ENCODE results near the gene ACSL5. TPM values are rescaled to one million over a fixed set of nuclear protein-coding genes. Genes with fewer than 3 reads are reported as not detected.
"Not testable (repeated sequence)": the region's sequence is repeated elsewhere in the genome, so short reads cannot be mapped to it uniquely, and the experiment has no call there.

The ACSL5 gene
- total and polyA plus RNA-seq, 2 donors (not counting 1 experiment from before 2014, with no cell fraction given), result 31.5 to 36.2 TPM

GRCh38 chr10:112461029-112461887, 87.3 kb downstream of the ACSL5 start:
- intact Hi-C loops (cut with micrococcal nuclease), result no loop called here
- Histone ChIP-seq H3K79me2 (ENCODE audit: control insufficient read depth, insufficient read depth, low read length) (peaks cover 23% of the 10 kb centered on the region), H3K27me3 (replicated peaks in 1 of 4; ENCODE audit: control extremely low read depth in 1 of 4, control insufficient read depth in 3 of 4, insufficient read depth in 4 of 4, low read length in 3 of 4) (no peaks in the 10 kb centered on the region), H4K20me1 (ENCODE audit: control insufficient read depth, insufficient read depth, low read length, poor library complexity, severe bottlenecking) (peaks cover 6% of the 10 kb centered on the region), H3K9ac (ENCODE audit: low read length) (no peak overlapping the region), H3K9me3 (ENCODE audit: control extremely low read depth in 1 of 3, control insufficient read depth in 2 of 3, insufficient read depth in 1 of 3, low read length in 2 of 3) (peaks cover 0 to 1% (median 0%) of the 10 kb centered on the region in 3 donors), H3K36me3 (replicated peaks in 1 of 2; ENCODE audit: control extremely low read depth in 1 of 2, control insufficient read depth in 1 of 2, extremely low read depth in 1 of 2, insufficient read depth in 2 of 2, low read length in 1 of 2) (peaks cover 13 to 32% of the 10 kb centered on the region in 2 experiments), H3K4me3 (ENCODE audit: control extremely low read depth in 1 of 5, extremely low read depth in 1 of 5, insufficient read depth in 1 of 5, low read depth in 2 of 5, low read length in 4 of 5) (no peak overlapping the region), H2AFZ (ENCODE audit: insufficient read depth, low read depth, low read length, poor library complexity, severe bottlenecking) (no peak overlapping the region), H3K4me1 (ENCODE audit: control insufficient read depth in 2 of 2, insufficient read depth in 2 of 2, low read length in 2 of 2) (no peaks in the 10 kb centered on the region), H3K4me2 (replicated peaks; ENCODE audit: low read depth, low read length, poor library complexity, severe bottlenecking) (no peak overlapping the region), H3K27ac (ENCODE audit: low read length in 2 of 2) (no peak overlapping the region)
- ATAC-seq (ENCODE audit: low read depth), result no peak
- peaks cover 12% of the 10 kb centered on the region for H3K4me1 Mint-ChIP-seq
- H3K27ac Mint-ChIP-seq, result no peak overlapping the region
- no peaks in the 10 kb centered on the region for H3K9me3 Mint-ChIP-seq (ENCODE audit: insufficient read depth)
- no peak overlapping the region for H3K4me3 Mint-ChIP-seq
- TF ChIP-seq EZH2 (IDR thresholded peaks at IDR 0.05; ENCODE audit: borderline replicate concordance, insufficient read depth, low read depth, low read length, poor library complexity, severe bottlenecking) (no peak), CTCF (IDR thresholded peaks at IDR 0.05) (no peak)
- CTCF ChIA-PET, result interaction anchor here (0.9 kb wide), 1 partner anchor 11 kb away, joined by 6 read pairs; no protein-coding TSS in a partner anchor
- DNase-seq, result no peak
- WGBS (ENCODE audit: insufficient coverage), result 100% methylated on average over 4 of the region's 4 CpGs
- POLR2A ChIA-PET, result no interaction called here
- no peaks in the 10 kb centered on the region for H3K27me3 Mint-ChIP-seq

DNA sequence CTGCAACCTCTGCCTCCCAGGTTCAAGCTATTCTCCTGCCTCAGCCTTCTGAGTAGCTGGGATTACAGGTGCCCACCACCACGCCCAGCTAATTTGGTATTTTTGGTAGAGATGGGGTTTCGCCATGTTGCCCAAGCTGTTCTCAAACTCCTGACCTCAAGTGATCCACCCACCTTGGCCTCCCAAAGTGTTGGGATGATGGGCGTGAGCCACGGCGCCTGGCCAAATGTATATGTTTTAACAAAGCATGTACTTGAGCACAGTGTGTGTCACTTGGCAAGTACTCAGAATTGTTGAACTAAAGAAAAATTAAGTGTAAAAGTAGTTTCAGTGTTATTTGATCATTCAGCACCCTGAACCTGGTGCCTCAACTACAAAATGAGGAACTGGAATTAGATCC, 90.2 kb downstream of the ACSL5 start:
- WGBS (ENCODE audit: insufficient coverage), result 100% methylated on average over 2 of the region's 5 CpGs
- H3K79me2 ChIP-seq (ENCODE audit: control insufficient read depth, insufficient read depth, low read length); H3K9me3 ChIP-seq (ENCODE audit: control extremely low read depth in 1 of 3, control insufficient read depth in 2 of 3, insufficient read depth in 1 of 3, low read length in 2 of 3); H3K27me3 ChIP-seq (replicated peaks in 1 of 4; ENCODE audit: control extremely low read depth in 1 of 4, control insufficient read depth in 3 of 4, insufficient read depth in 4 of 4, low read length in 3 of 4); H4K20me1 ChIP-seq (ENCODE audit: control insufficient read depth, insufficient read depth, low read length, poor library complexity, severe bottlenecking); H3K4me1 ChIP-seq (ENCODE audit: control insufficient read depth in 2 of 2, insufficient read depth in 2 of 2, low read length in 2 of 2); H3K9ac ChIP-seq (ENCODE audit: low read length); ATAC-seq (ENCODE audit: low read depth); H3K27ac ChIP-seq (ENCODE audit: low read length in 2 of 2); H2AFZ ChIP-seq (ENCODE audit: insufficient read depth, low read depth, low read length, poor library complexity, severe bottlenecking); H3K9me3 Mint-ChIP-seq (ENCODE audit: insufficient read depth); H3K27me3 Mint-ChIP-seq; H3K4me2 ChIP-seq (replicated peaks; ENCODE audit: low read depth, low read length, poor library complexity, severe bottlenecking); H3K4me3 Mint-ChIP-seq; H3K27ac Mint-ChIP-seq; H3K4me3 ChIP-seq (ENCODE audit: control extremely low read depth in 1 of 5, extremely low read depth in 1 of 5, insufficient read depth in 1 of 5, low read depth in 2 of 5, low read length in 4 of 5); DNase-seq; POLR2A ChIA-PET; intact Hi-C loops (cut with micrococcal nuclease): not testable (repeated sequence)
- H3K36me3 ChIP-seq (replicated peaks in 1 of 2; ENCODE audit: control extremely low read depth in 1 of 2, control insufficient read depth in 1 of 2, extremely low read depth in 1 of 2, insufficient read depth in 2 of 2, low read length in 1 of 2), result peaks cover 15 to 35% of the 10 kb centered on the region in 2 experiments
- CTCF ChIA-PET, result interaction anchor here (0.6 to 1.3 kb wide), 5 partner anchors 8 to 38 kb away, joined by 3 to 4 read pairs (median 4); no protein-coding TSS in a partner anchor
- peaks cover 10% of the 10 kb centered on the region for H3K4me1 Mint-ChIP-seq

Measured in B cell (primary cell).